Activated naive CD4-positive, alpha-beta T cell treated with anti-CD3 and anti-CD28 coated beads, Interleukin-2, amount 50 U/mL, for 24 hours (primary cell): Measurements from ENCODE around the gene CXCL17.
"Not testable (repeated sequence)": the region's sequence is repeated elsewhere in the genome, so short reads cannot be mapped to it uniquely, and the experiment has no call there.

Experiments
- H3K27ac Mint-ChIP-seq: one replicate; pipeline ENCODE4 v1.8.0; 2021; ENCODE audit warnings: mild to moderate bottlenecking, mixed read lengths
- H3K27me3 Mint-ChIP-seq: one replicate; pipeline ENCODE4 v1.8.0; 2021; ENCODE audit warnings: mixed read lengths
- H3K36me3 Mint-ChIP-seq: one replicate; pipeline ENCODE4 v1.8.0; 2021; ENCODE audit warnings: mixed read lengths
- H3K4me1 Mint-ChIP-seq: one replicate; pipeline ENCODE4 v1.8.0; 2021; ENCODE audit warnings: mixed read lengths
- H3K4me3 Mint-ChIP-seq: one replicate; pipeline ENCODE4 v1.8.0; 2021; ENCODE audit warnings: mild to moderate bottlenecking, mixed read lengths
- H3K9me3 Mint-ChIP-seq: one replicate; pipeline ENCODE4 v1.8.0; 2021; ENCODE audit warnings: mixed read lengths

Gene CXCL17

GRCh38 chr19:42469311-42470235 lies 26.8 kb upstream of the CXCL17 start:
- Mint-ChIP-seq H3K27ac (no peak overlapping the region), H3K4me1 (peaks cover 11% of the 10 kb centered on the region), H3K27me3 (peaks cover 2% of the 10 kb centered on the region), H3K9me3 (no peaks in the 10 kb centered on the region), H3K36me3 (no peaks in the 10 kb centered on the region), H3K4me3 (no peak overlapping the region)

- Mint-ChIP-seq H3K9me3 (no peaks in the 10 kb centered on the region), H3K36me3 (no peaks in the 10 kb centered on the region), H3K4me3 (no peak overlapping the region), H3K27me3 (peaks cover 2% of the 10 kb centered on the region), H3K27ac (no peak overlapping the region), H3K4me1 (peaks cover 11% of the 10 kb centered on the region)
These were observed 25.6 kb upstream of the CXCL17 start for GRCh38 chr19:42468273-42468796.

GRCh38 chr19:42467183-42467760 lies 24.5 kb upstream of the CXCL17 start:
- no peaks in the 10 kb centered on the region for H3K9me3 Mint-ChIP-seq
- no peaks in the 10 kb centered on the region for H3K36me3 Mint-ChIP-seq
- H3K4me1 Mint-ChIP-seq: peaks cover 11% of the 10 kb centered on the region
- H3K27ac Mint-ChIP-seq: no peak overlapping the region
- no peak overlapping the region for H3K4me3 Mint-ChIP-seq
- H3K27me3 Mint-ChIP-seq: no peaks in the 10 kb centered on the region

- Mint-ChIP-seq H3K27ac (no peak overlapping the region), H3K4me3 (no peak overlapping the region), H3K4me1 (peaks cover 11% of the 10 kb centered on the region), H3K9me3 (no peaks in the 10 kb centered on the region), H3K27me3 (no peaks in the 10 kb centered on the region), H3K36me3 (no peaks in the 10 kb centered on the region)
These were observed 23.9 kb upstream of the CXCL17 start for GRCh38 chr19:42466521-42467182.

- H3K4me1 Mint-ChIP-seq: peaks cover 11% of the 10 kb centered on the region
- H3K9me3 Mint-ChIP-seq: no peaks in the 10 kb centered on the region
- H3K4me3 Mint-ChIP-seq: no peak overlapping the region
- H3K36me3 Mint-ChIP-seq: no peaks in the 10 kb centered on the region
- H3K27me3 Mint-ChIP-seq: no peaks in the 10 kb centered on the region
- H3K27ac Mint-ChIP-seq: no peak overlapping the region
These were observed 23.1 kb upstream of the CXCL17 start for GRCh38 chr19:42465827-42466280.

GRCh38 chr19:42461700-42462324 lies 19.1 kb upstream of the CXCL17 start:
- no peak overlapping the region for H3K27ac Mint-ChIP-seq
- peaks cover 2% of the 10 kb centered on the region for H3K4me1 Mint-ChIP-seq
- no peaks in the 10 kb centered on the region for H3K36me3 Mint-ChIP-seq
- no peaks in the 10 kb centered on the region for H3K9me3 Mint-ChIP-seq
- H3K4me3 Mint-ChIP-seq: no peak overlapping the region
- no peaks in the 10 kb centered on the region for H3K27me3 Mint-ChIP-seq

GRCh38 chr19:42461231-42461630 lies 18.5 kb upstream of the CXCL17 start:
- H3K36me3 Mint-ChIP-seq, H3K27me3 Mint-ChIP-seq, H3K4me1 Mint-ChIP-seq, H3K4me3 Mint-ChIP-seq, H3K27ac Mint-ChIP-seq, H3K9me3 Mint-ChIP-seq: not testable (repeated sequence)

- Mint-ChIP-seq H3K4me3 (no peak overlapping the region), H3K9me3 (no peaks in the 10 kb centered on the region), H3K36me3 (no peaks in the 10 kb centered on the region), H3K27me3 (no peaks in the 10 kb centered on the region), H3K4me1 (no peaks in the 10 kb centered on the region), H3K27ac (no peak overlapping the region)
These were observed 17.2 kb upstream of the CXCL17 start for GRCh38 chr19:42459926-42460325.

- no peaks in the 10 kb centered on the region for H3K27me3 Mint-ChIP-seq
- no peaks in the 10 kb centered on the region for H3K9me3 Mint-ChIP-seq
- H3K4me3 Mint-ChIP-seq: no peak overlapping the region
- no peaks in the 10 kb centered on the region for H3K36me3 Mint-ChIP-seq
- no peaks in the 10 kb centered on the region for H3K4me1 Mint-ChIP-seq
- no peak overlapping the region for H3K27ac Mint-ChIP-seq
These were observed 12.9 kb upstream of the CXCL17 start for GRCh38 chr19:42455621-42456081.

- Mint-ChIP-seq H3K4me1 (no peaks in the 10 kb centered on the region), H3K27ac (no peak overlapping the region), H3K36me3 (no peaks in the 10 kb centered on the region), H3K27me3 (no peaks in the 10 kb centered on the region), H3K4me3 (no peak overlapping the region), H3K9me3 (no peaks in the 10 kb centered on the region)
These were observed 12.3 kb upstream of the CXCL17 start for GRCh38 chr19:42455086-42455485.

GRCh38 chr19:42452590-42452989 lies 9.8 kb upstream of the CXCL17 start:
- H3K4me3 Mint-ChIP-seq: no peak overlapping the region
- no peaks in the 10 kb centered on the region for H3K4me1 Mint-ChIP-seq
- no peaks in the 10 kb centered on the region for H3K27me3 Mint-ChIP-seq
- H3K36me3 Mint-ChIP-seq: no peaks in the 10 kb centered on the region
- H3K27ac Mint-ChIP-seq: no peak overlapping the region
- H3K9me3 Mint-ChIP-seq: no peaks in the 10 kb centered on the region

- Mint-ChIP-seq H3K4me1 (no peaks in the 10 kb centered on the region), H3K4me3 (no peak overlapping the region), H3K9me3 (no peaks in the 10 kb centered on the region), H3K27me3 (no peaks in the 10 kb centered on the region), H3K27ac (no peak overlapping the region), H3K36me3 (no peaks in the 10 kb centered on the region)
These were observed 7.7 kb upstream of the CXCL17 start for GRCh38 chr19:42450314-42450934.

- H3K36me3 Mint-ChIP-seq, H3K27ac Mint-ChIP-seq, H3K27me3 Mint-ChIP-seq, H3K9me3 Mint-ChIP-seq, H3K4me3 Mint-ChIP-seq, H3K4me1 Mint-ChIP-seq: not testable (repeated sequence)
These were observed 5.6 kb upstream of the CXCL17 start for GRCh38 chr19:42448306-42448705.

GRCh38 chr19:42445948-42446347 lies 3.2 kb upstream of the CXCL17 start:
- Mint-ChIP-seq H3K36me3 (no peaks in the 10 kb centered on the region), H3K27ac (no peak overlapping the region), H3K27me3 (no peaks in the 10 kb centered on the region), H3K9me3 (no peaks in the 10 kb centered on the region), H3K4me3 (no peak overlapping the region), H3K4me1 (peaks cover 7% of the 10 kb centered on the region)

- Mint-ChIP-seq H3K27me3 (no peaks in the 10 kb centered on the region), H3K36me3 (no peaks in the 10 kb centered on the region), H3K4me1 (peaks cover 21% of the 10 kb centered on the region), H3K9me3 (no peaks in the 10 kb centered on the region), H3K4me3 (no peak overlapping the region), H3K27ac (no peak overlapping the region)
These were observed 1.2 kb upstream of the CXCL17 start for GRCh38 chr19:42443944-42444398.
